ENCODE results near the gene KRTAP2-2.
"Not testable (repeated sequence)": the region's sequence is repeated elsewhere in the genome, so short reads cannot be mapped to it uniquely, and the experiment has no call there.

The KRTAP2-2 gene

GRCh38 chr17:41063449-41063848, 8.4 kb upstream of the KRTAP2-2 start:
- no peak for DNase-seq

GRCh38 chr17:41061964-41062363, 6.9 kb upstream of the KRTAP2-2 start:
- no peak for DNase-seq

DNA sequence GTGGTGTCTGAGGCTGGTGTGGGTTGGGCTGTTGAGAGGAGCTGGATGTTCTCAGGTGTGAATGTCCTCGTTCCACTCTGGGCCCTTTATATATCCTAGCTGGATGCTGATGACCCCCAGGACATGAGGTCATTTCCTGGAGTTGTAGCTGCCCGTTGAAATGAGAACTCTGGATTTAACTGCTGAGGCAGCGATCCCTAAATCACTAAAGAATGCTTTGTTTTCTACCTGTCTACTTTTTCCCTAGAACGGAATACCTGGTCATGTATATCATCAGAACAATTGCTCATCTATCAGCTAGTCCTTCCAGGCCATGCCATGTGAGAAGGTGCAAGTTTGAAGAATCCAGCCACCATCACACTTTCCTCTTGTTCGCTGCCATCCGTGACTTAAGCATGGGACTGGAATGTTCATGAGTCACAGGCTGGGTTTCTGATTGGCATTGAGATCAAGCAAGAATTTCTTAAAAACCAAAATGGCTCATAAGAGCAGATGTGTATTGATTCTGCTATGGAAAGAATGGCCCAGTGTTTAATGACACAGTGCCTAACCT, 5.1 kb upstream of the KRTAP2-2 start, which contains the start of gene KRTAP2-3:
TSS of gene KRTAP2-3 (minus strand) at position 63 of the 553 bp plus-strand sequence. CDS start 64 bp downstream, outside the sequence.
- DNase-seq = no peak

DNA sequence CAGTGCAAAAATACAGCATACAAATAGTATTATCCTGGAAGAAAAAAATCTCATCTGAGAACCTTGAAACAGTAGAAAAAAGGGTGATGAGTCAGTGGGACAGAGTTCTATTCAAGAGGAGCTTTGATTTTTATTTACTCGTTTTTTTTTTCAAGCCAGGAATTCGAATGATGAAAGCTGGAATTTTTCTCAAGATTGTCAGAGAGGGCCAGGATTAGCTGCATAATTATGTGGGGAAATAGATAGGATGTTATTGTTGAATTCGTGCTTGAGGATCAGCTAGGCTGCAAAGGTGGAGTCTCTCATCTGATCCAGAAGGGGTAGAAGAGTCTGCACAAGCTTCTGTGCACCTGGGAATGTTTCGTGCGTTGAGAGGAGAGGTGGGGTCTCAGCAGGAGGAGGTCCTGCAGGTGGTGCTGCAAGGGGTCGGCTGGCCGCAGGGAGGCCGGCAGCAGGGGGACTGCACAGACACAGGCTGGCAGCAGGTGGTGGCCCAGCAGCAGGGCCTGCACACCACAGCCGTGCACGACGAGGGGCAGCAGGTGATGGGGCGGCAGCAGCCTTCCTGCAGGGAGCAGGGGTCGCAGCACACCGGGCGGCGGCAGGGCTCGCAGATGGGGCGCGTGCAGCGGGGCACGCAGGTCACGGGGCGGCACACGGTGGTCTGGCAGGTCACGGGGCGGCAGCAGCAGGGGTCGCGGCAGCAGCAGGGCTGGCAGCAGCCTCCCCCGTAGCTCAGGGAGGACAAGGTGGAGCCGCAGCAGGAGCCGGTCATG, 4.4 kb upstream of the KRTAP2-2 start:
- not testable (repeated sequence) for DNase-seq

DNA sequence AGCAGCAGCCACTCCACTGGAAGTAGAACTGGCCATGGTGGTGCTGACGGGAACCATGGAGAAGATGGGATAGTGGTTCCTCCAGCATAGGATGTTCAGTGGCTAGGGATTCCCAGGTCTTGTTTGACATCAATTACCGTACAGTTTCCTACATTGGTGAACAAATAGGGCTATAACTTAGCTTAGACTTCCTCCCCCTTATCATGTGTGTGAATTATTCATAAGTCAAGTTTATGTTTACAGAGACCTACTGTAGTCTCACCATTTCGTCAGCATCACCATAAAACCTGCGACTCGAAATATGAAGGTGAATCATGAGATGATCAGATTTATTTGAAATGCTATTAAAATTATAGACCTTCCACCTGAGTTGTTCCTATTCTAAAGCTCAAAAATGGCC, 3.7 kb upstream of the KRTAP2-2 start:
- no peak for DNase-seq

DNA sequence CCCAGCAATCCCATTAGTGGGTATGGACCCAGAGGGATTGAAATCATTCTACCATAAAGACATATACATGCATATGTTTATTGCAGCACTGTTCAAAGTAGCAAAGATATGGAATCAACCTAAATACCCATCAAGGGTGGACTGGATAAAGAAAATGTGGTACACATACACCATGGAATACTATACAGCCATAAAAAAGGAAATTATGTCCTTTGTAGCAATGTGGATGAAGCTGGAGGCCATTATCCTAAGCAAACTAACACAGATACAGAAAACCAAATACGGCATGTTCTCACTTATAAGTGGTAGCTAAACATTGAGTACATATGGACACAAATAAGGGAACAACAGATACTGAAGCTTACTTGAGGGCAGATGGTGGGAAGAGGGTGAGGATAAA, 2.5 kb upstream of the KRTAP2-2 start:
- no peak for DNase-seq

DNA sequence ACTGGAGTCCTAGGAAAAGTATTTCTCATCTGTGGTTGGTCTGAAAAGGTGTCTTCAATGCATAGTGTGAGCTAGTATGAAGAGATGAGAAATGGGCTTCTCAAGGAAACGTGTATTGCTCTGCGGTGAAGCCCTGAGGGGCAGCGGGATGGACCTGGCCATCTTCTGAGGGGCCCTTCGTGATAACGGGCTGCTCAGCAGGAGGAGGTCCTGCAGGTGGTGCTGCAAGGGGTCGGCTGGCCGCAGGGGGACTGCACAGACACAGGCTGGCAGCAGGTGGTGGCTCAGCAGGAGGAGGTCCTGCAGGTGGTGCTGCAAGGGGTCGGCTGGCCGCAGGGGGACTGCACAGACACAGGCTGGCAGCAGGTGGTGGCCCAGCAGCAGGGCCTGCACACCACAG, 474 bp downstream of the KRTAP2-2 start:
- DNase-seq = not testable (repeated sequence)

DNA sequence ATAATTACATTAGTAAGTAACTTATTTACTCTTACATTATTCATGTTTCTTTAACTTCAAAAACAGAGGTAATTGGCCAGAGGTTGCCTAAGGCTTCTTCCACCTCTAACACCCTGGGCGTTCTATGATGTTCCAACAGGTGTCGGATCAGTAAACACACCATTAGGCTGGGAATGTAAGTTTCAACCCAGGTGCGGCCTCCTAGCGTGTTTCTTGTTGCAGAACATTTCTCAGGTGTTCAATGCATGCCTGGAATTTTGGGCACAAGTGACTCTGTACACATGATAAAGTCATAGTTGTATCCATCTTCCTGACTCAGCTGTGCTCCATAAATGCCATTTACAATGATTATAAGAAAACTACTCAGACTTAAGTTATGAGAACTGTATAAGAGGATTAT, 1.0 kb downstream of the KRTAP2-2 start:
- no peak for DNase-seq

DNA sequence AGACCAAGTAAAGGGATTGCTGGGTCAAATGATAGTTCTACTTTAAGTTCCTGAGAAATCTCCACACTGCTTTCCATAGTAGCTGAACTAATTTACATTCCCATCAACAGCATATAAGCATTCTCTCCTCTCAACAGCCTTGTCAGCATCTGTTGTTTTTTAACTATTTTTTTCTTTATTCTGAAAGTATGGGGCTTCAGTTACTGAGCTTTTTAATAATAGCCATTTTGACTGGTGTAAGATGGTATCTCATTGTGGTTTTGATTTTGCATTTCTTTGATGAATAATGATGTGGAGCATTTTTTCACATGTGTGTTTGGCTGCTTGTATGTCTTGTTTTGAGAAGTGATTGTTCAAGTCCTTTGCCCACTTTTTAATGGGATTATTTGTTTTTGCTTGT, 2.5 kb downstream of the KRTAP2-2 start:
- DNase-seq = no peak

DNA sequence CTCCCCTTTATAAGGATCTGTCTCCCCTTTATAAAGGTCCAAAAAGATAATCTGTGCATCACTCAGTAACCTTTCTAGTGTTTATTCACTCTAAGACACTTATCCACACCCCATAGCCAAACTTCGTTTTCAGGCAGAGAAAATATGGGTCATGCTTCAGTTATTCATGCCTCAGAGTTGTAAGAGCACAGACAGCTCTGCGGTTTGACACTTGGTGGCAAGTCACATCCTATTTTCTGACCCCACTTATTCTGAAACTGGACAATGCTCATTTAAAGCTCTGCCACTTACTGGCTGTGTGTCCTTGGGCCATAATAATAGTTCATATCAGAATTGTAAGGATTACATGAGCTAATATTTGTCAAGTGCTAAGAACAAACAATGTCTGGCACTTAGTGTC, 5.9 kb downstream of the KRTAP2-2 start:
- DNase-seq = no peak

DNA sequence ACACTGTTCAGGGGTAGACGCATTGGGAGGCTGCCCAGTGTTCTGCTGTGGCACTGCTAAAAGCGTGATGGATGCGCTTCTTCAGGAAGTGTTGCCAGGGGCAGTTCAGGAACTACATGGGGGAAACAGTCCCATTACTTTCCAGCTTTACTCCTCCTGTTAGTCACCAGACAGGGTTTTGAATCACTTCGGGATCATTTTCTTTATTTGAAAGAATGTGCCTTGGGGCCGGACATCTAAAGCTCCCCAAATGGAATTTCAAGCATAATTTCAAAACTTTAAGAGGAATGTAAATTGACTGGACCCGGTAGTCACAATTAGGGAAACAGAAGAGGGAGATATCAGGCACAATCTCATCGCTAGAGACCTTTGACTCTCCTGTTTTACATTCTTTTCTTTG, 6.6 kb downstream of the KRTAP2-2 start:
- DNase-seq = no peak

DNA sequence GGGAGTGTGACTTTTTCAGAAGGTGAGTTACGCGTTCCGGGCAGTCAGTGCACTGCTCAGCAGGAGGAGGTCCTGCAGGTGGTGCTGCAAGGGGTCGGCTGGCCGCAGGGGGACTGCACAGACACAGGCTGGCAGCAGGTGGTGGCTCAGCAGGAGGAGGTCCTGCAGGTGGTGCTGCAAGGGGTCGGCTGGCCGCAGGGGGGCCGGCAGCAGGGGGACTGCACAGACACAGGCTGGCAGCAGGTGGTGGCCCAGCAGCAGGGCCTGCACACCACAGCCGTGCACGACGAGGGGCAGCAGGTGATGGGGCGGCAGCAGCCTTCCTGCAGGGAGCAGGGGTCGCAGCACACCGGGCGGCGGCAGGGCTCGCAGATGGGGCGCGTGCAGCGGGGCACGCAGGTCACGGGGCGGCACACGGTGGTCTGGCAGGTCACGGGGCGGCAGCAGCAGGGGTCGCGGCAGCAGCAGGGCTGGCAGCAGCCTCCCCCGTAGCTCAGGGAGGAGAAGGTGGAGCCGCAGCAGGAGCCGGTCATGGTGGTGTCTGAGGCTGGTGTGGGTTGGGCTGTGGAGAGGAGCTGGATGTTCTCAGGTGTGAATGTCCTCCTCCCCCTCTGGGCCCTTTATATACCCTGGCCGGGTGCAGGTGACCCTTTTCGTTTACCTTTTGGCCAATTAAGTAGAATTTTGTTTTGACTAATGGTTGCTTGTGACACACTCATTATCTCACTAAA, 8.1 kb downstream of the KRTAP2-2 start, which contains the start of gene KRTAP2-1:
TSS of gene KRTAP2-1 (minus strand) at position 582 of the 731 bp plus-strand sequence. CDS start at position 533, 49 bp downstream.
- not testable (repeated sequence) for DNase-seq

DNA sequence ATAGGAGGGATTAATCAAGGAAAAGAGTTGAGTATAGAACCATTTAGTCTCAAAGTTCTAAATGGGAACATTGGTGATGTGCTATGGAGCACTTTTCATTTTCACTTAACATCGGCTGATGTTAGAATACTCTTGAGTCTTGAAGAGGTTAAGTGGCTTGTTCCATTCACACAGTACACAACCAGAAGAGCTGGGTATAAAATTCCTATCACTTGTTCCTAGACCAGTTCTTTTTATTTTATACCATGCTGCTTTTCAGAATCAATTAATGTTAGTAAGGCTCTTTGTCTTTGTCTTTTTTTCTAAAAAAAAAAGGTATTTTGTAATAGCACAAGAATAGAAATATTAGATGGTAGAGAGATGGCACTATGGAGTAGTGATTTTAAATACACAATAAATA, 12.1 kb downstream of the KRTAP2-2 start:
- no peak for DNase-seq

GRCh38 chr17:41040783-41041571, 14.1 kb downstream of the KRTAP2-2 start, which contains the start of gene KRTAP1-1:
Gene KRTAP1-1, minus strand, starts transcription at chr17:41041450. Its CDS starts 53 bp downstream, at chr17:41041397.
- DNase-seq = not testable (repeated sequence)

GRCh38 chr17:41037853-41038350, 17.1 kb downstream of the KRTAP2-2 start:
- no peak for DNase-seq

- peak in 1 of 2 experiments; percentile 6 for DNase-seq
Observed at GRCh38 chr17:41034346-41034935, 20.6 kb downstream of the KRTAP2-2 start, which contains the start of gene KRTAP1-3. Gene KRTAP1-3, minus strand, starts transcription at chr17:41034874. Its CDS starts 53 bp downstream, at chr17:41034821.

- DNase-seq = no peak
Observed at GRCh38 chr17:41029633-41030245, 25.3 kb downstream of the KRTAP2-2 start, which contains the start of gene KRTAP1-4. Gene KRTAP1-4, minus strand, starts transcription at chr17:41030195. Its CDS starts 117 bp downstream, at chr17:41030078.

DNA sequence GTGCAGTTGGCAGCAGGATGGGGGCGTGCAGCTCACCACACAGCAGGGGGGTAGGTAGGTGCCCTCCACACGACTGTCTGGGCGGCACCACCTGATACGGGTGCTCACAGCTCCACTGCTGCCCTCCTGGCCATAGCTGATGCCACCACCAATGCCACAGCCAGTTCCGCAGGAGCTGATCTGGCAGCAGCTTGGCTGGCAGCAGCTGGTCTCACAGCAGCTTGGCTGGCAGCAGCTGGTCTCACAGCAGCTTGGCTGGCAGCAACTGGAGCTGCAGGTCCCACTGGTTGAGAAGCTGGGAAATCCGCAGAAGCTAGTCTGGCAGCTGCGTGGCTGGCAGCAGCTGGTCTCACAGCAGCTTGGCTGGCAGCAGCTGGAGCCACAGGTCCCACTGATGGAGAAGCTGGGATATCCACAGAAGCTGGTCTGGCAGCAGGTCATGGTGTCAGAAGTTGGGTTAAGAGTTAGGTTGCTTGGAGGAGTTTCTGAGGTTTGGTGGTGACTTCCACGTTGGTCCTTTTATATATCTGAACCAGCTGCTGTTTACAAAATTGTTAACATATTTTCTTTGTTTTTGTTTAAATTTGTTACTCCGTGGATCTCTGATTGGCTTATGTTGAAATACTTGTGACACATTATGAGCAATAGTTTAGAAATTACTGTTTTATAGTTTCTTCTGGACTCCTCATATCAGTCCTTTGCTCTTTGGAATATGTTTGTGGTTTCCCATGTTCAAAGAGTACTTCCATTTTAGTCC, 28.1 kb downstream of the KRTAP2-2 start, which contains the start of gene KRTAP1-5:
TSS of gene KRTAP1-5 (minus strand) at position 494 of the 757 bp plus-strand sequence. CDS start at position 441, 53 bp downstream.
- no peak for DNase-seq

DNA sequence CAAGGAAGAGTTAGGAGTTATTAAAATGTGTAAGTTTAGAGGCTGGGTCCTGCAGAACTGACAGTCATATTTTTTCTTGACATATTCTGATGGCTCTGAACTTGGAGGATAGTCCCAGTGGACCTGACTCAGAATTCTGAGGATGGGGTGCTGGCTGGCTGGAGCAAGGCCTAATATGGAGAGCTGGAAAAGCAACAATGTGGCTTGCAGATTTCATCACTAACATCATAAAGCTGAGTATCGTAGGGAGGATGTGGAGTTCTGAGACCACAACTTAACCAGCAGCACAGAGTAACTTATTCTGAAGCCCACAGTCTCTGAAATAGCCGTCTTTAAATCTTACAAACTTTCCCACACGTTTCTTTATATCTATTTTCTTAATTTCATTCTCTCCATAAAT, 30.3 kb downstream of the KRTAP2-2 start:
- DNase-seq = no peak

GRCh38 chr17:41020336-41020735, 34.7 kb downstream of the KRTAP2-2 start:
- DNase-seq = no peak

All from SHP77 (cell line).